Right renal cortex interstitium (tissue), 3 donors: Measurements from ENCODE around the gene ST6GALNAC5. TPM values are rescaled to one million over a fixed set of nuclear protein-coding genes. Genes with fewer than 3 reads are reported as not detected.

Experiments
- DNase-seq, 3 donors: peaks; one replicate each; pipeline ENCODE4 v3.0.0-alpha.2; 2013; ENCODE audit warnings: low read depth in 3 of 3, low spot score in 2 of 3
- polyA plus RNA-seq, 3 donors: library from polyadenylated mRNA; unstranded; fragments of 120-200 nt; gene quantifications; one replicate each; pipeline ENCODE4 v1.2.1, GENCODE V29; 2013; ENCODE audit not compliant: insufficient read length in 3 of 3

ST6GALNAC5 gene
- polyA plus RNA-seq, 3 donors: 3.9 to 4.3 (median 4.0) TPM

GRCh38 chr1:77096496-77097255, 229.4 kb downstream of the ST6GALNAC5 start:
- DNase-seq: no peak

- DNase-seq: no peak
These were observed 233.6 kb downstream of the ST6GALNAC5 start for GRCh38 chr1:77100875-77101274.

- no peak for DNase-seq
These were observed 236.2 kb downstream of the ST6GALNAC5 start for GRCh38 chr1:77103486-77103885.

DNA sequence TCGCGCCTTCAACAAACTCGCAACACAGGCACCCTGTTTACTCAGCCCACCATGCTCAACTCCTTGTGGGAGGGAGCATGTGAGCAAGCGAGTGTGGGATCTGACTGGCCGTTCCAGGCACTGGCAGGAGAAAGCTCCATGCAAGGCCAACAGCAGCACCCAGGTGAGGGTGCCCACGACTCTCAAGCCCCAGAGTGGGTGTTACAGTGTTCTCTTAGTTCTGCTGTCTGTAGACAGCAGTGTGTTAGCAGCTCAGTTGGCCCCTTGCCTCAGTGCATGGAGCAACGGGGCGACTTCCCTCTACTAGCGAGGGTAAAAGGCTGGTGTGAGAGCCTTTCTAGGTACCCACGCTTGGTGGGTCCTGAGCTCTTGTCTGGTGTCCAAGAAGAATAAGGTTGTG, 237.4 kb downstream of the ST6GALNAC5 start:
- DNase-seq: no peak
